ENCODE results near the gene GRAMD4. TPM values are rescaled to one million over a fixed set of nuclear protein-coding genes. Genes with fewer than 3 reads are reported as not detected.
A peak's percentile ranks its signal among the peaks of the same experiment; 100 is the strongest.

Gene GRAMD4
- total and polyA plus RNA-seq, 2 donors (not counting 1 experiment from before 2014, with no cell fraction given): 17.0 to 88.1 TPM

DNA sequence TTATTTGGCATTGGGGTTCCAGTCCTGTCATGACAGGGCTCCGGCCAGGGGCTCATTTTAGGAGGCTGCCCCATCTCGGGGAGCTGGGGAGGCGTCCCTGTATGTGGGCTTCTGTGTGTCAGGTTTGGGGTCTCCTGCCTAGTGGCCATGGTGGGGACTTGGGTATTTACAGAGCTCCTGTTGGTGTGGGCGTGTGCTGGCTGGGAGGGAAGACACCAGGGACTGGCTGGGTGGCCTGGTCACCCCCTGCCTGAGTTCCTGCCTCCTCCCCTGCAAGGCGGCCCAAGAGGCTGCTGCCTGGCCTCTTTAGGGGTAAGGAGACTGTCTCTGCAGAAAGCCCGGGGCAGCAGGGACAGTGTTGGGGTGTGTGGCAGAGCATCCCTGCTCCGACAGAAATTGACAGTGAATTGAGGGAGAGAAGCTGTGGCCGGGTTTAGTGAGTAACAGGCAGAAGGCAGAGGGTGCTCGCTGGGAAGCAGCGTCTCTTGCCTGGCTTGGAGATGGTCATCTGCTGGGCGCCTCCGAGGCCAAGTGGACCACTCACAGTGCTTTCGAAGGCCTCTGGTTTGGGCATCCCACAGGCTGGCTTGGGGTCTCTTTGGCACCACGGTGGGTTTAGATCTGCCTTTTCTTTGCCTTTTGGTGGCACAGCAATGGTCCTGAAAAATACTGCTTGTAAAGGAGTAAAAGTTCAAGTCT lies 40.3 kb upstream of the GRAMD4 start:
- peaks cover 74% of the 10 kb centered on the region for H3K79me2 ChIP-seq (ENCODE audit: control insufficient read depth, insufficient read depth, low read length)
- no peaks in the 10 kb centered on the region for H3K27me3 ChIP-seq (replicated peaks in 1 of 4; ENCODE audit: control extremely low read depth in 1 of 4, control insufficient read depth in 3 of 4, insufficient read depth in 4 of 4, low read length in 3 of 4)
- peaks cover 29% of the 10 kb centered on the region for H4K20me1 ChIP-seq (ENCODE audit: control insufficient read depth, insufficient read depth, low read length, poor library complexity, severe bottlenecking)
- ChIA-PET CTCF (interaction anchor here (1.0 kb wide), 1 partner anchor 10 kb away, joined by 3 read pairs; no protein-coding TSS in a partner anchor), POLR2A (no interaction called here)
- H2AFZ ChIP-seq (ENCODE audit: insufficient read depth, low read depth, low read length, poor library complexity, severe bottlenecking): no peak overlapping the region
- H3K4me2 ChIP-seq (replicated peaks; ENCODE audit: low read depth, low read length, poor library complexity, severe bottlenecking): peak overlapping the region; percentile 94
- H3K9me3 Mint-ChIP-seq (ENCODE audit: insufficient read depth): no peaks in the 10 kb centered on the region
- H3K9me3 ChIP-seq (ENCODE audit: control extremely low read depth in 1 of 3, control insufficient read depth in 2 of 3, insufficient read depth in 1 of 3, low read length in 2 of 3): no peaks in the 10 kb centered on the region
- H3K4me1 ChIP-seq (ENCODE audit: control insufficient read depth in 2 of 2, insufficient read depth in 2 of 2, low read length in 2 of 2): peaks cover 62 to 81% of the 10 kb centered on the region in 2 donors
- H3K4me3 ChIP-seq (ENCODE audit: control extremely low read depth in 1 of 5, extremely low read depth in 1 of 5, insufficient read depth in 1 of 5, low read depth in 2 of 5, low read length in 4 of 5): no peak overlapping the region
- no peaks in the 10 kb centered on the region for H3K27me3 Mint-ChIP-seq
- peak overlapping the region; percentile 43 for H3K27ac Mint-ChIP-seq
- no peak for TF ChIP-seq EZH2 (IDR thresholded peaks at IDR 0.05; ENCODE audit: borderline replicate concordance, insufficient read depth, low read depth, low read length, poor library complexity, severe bottlenecking)
- TF ChIP-seq, protein P1, sequence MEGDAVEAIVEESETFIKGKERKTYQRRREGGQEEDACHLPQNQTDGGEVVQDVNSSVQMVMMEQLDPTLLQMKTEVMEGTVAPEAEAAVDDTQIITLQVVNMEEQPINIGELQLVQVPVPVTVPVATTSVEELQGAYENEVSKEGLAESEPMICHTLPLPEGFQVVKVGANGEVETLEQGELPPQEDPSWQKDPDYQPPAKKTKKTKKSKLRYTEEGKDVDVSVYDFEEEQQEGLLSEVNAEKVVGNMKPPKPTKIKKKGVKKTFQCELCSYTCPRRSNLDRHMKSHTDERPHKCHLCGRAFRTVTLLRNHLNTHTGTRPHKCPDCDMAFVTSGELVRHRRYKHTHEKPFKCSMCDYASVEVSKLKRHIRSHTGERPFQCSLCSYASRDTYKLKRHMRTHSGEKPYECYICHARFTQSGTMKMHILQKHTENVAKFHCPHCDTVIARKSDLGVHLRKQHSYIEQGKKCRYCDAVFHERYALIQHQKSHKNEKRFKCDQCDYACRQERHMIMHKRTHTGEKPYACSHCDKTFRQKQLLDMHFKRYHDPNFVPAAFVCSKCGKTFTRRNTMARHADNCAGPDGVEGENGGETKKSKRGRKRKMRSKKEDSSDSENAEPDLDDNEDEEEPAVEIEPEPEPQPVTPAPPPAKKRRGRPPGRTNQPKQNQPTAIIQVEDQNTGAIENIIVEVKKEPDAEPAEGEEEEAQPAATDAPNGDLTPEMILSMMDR (IDR thresholded peaks at IDR 0.05): no peak
- no peaks in the 10 kb centered on the region for H3K36me3 ChIP-seq (replicated peaks in 1 of 2; ENCODE audit: control extremely low read depth in 1 of 2, control insufficient read depth in 1 of 2, extremely low read depth in 1 of 2, insufficient read depth in 2 of 2, low read length in 1 of 2)
- WGBS (ENCODE audit: insufficient coverage): 98% methylated on average over 14 of the region's 14 CpGs
- H3K9ac ChIP-seq (ENCODE audit: low read length): no peak overlapping the region
- H3K4me1 Mint-ChIP-seq: peaks cover 81% of the 10 kb centered on the region
- H3K27ac ChIP-seq (ENCODE audit: low read length in 2 of 2): no peak overlapping the region
- no peak for ATAC-seq (ENCODE audit: low read depth)
- intact Hi-C loops (cut with micrococcal nuclease): loop anchor here (5.0 kb wide), 2 partner anchors 32 to 157 kb away; partner anchors contain the start of gene CERK
- DNase-seq: no peak
- peak overlapping the region; percentile 23 for H3K4me3 Mint-ChIP-seq

DNA sequence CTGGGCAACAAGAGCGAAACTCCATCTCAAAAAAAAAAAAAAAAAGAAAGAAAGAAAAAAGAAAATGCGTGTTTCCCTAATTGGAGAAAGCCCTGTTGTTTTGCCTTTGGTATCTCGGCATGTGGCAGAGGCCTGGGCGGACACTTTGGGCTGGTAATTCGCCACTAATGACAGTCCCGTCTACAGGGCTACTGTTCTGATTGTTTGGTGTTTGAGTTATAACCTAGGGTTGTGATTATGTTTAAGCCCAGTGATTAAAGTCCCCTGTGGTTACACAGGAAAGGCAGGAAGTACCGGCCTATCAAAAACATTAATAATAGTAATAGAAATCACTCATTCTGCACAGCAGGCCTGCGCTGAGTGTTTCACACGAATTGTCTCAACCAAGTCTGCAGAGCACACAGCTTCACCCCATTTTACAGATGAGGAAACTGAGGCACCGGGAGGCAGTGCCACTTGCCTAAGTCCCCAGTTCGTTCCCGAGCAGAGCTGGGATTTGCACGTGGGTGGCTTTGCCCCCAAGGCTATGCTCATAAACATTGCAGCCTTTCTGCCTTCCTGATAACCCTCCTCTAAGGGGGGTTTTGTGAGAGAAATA lies 39.1 kb upstream of the GRAMD4 start:
- ChIA-PET POLR2A (interaction anchor here (0.7 to 1.0 kb wide), 2 partner anchors 12 to 31 kb away, joined by 3 read pairs; no protein-coding TSS in a partner anchor), CTCF (interaction anchor here (1.3 kb wide), 1 partner anchor 18 kb away, joined by 9 read pairs; no protein-coding TSS in a partner anchor)
- H3K9me3 ChIP-seq (ENCODE audit: control extremely low read depth in 1 of 3, control insufficient read depth in 2 of 3, insufficient read depth in 1 of 3, low read length in 2 of 3): no peaks in the 10 kb centered on the region
- Mint-ChIP-seq H3K27ac (peak overlapping the region; percentile 59), H3K4me3 (peak overlapping the region; percentile 68), H3K4me1 (peaks cover 76% of the 10 kb centered on the region), H3K27me3 (no peaks in the 10 kb centered on the region), H3K9me3 (ENCODE audit: insufficient read depth) (no peaks in the 10 kb centered on the region)
- ATAC-seq (ENCODE audit: low read depth) (no peak), DNase-seq (no peak)
- no peak overlapping the region for H2AFZ ChIP-seq (ENCODE audit: insufficient read depth, low read depth, low read length, poor library complexity, severe bottlenecking)
- peaks cover 84% of the 10 kb centered on the region for H3K79me2 ChIP-seq (ENCODE audit: control insufficient read depth, insufficient read depth, low read length)
- TF ChIP-seq EZH2 (IDR thresholded peaks at IDR 0.05; ENCODE audit: borderline replicate concordance, insufficient read depth, low read depth, low read length, poor library complexity, severe bottlenecking): no peak
- TF ChIP-seq, protein P1 (IDR thresholded peaks at IDR 0.05): no peak
- H3K27ac ChIP-seq (ENCODE audit: low read length in 2 of 2): no peak overlapping the region
- H3K4me3 ChIP-seq (ENCODE audit: control extremely low read depth in 1 of 5, extremely low read depth in 1 of 5, insufficient read depth in 1 of 5, low read depth in 2 of 5, low read length in 4 of 5): peak overlapping the region in 1 of 5 experiments; percentile 28
- no peaks in the 10 kb centered on the region for H3K36me3 ChIP-seq (replicated peaks in 1 of 2; ENCODE audit: control extremely low read depth in 1 of 2, control insufficient read depth in 1 of 2, extremely low read depth in 1 of 2, insufficient read depth in 2 of 2, low read length in 1 of 2)
- no peaks in the 10 kb centered on the region for H3K27me3 ChIP-seq (replicated peaks in 1 of 4; ENCODE audit: control extremely low read depth in 1 of 4, control insufficient read depth in 3 of 4, insufficient read depth in 4 of 4, low read length in 3 of 4)
- peaks cover 29% of the 10 kb centered on the region for H4K20me1 ChIP-seq (ENCODE audit: control insufficient read depth, insufficient read depth, low read length, poor library complexity, severe bottlenecking)
- peaks cover 60 to 81% of the 10 kb centered on the region in 2 donors for H3K4me1 ChIP-seq (ENCODE audit: control insufficient read depth in 2 of 2, insufficient read depth in 2 of 2, low read length in 2 of 2)
- peak overlapping the region; percentile 61 for H3K4me2 ChIP-seq (replicated peaks; ENCODE audit: low read depth, low read length, poor library complexity, severe bottlenecking)
- H3K9ac ChIP-seq (ENCODE audit: low read length): peak overlapping the region; percentile 13
- WGBS (ENCODE audit: insufficient coverage): 25% methylated on average over 3 of the region's 13 CpGs
- intact Hi-C loops (cut with micrococcal nuclease): no loop called here

Data from B cell (primary cell).